Measurements from ENCODE around the gene PHKG1. TPM values are rescaled to one million over a fixed set of nuclear protein-coding genes. Genes with fewer than 3 reads are reported as not detected.
"Not testable (repeated sequence)": the region's sequence is repeated elsewhere in the genome, so short reads cannot be mapped to it uniquely, and the experiment has no call there.

Gene PHKG1
- total RNA-seq, 1 experiment from 2014 or later = 3.9 TPM

GRCh38 chr7:56048245-56048644 lies 44.5 kb downstream of the PHKG1 start:
- CTCF ChIA-PET = no interaction called here

GRCh38 chr7:56047446-56048116 lies 45.2 kb downstream of the PHKG1 start:
- peaks cover 16% of the 10 kb centered on the region; the same call in 1 of the 2 replicates for H4K20me1 ChIP-seq (ENCODE audit: insufficient read depth)
- DNase-seq; H2AFZ ChIP-seq; H3K9me3 ChIP-seq (ENCODE audit: insufficient read depth, low read depth); H3K4me3 ChIP-seq; intact Hi-C loops (cut with micrococcal nuclease; ENCODE audit: unreplicated experiment); H3K27ac ChIP-seq; POLR2A ChIA-PET (ENCODE audit: unreplicated experiment); BruUV-seq (replicated peaks); H3K4me2 ChIP-seq; CTCF ChIA-PET; H3K9me2 ChIP-seq (ENCODE audit: insufficient read depth); H3K27me3 ChIP-seq (ENCODE audit: insufficient read depth, low read depth): not testable (repeated sequence)
- peaks cover 14% of the 10 kb centered on the region for H3K36me3 ChIP-seq (ENCODE audit: low read depth)
- peaks cover 24% of the 10 kb centered on the region; the same call in 1 of the 2 replicates for H3F3A ChIP-seq (ENCODE audit: insufficient read depth, low read depth)
- peaks cover 87% of the 10 kb centered on the region for H3K79me2 ChIP-seq (ENCODE audit: low read depth)
- H3K4me1 ChIP-seq (replicated peaks; ENCODE audit: insufficient read depth) = peaks cover 14% of the 10 kb centered on the region

More at GRCh38 chr7:56048245-56048644, 44.5 kb downstream of the PHKG1 start:
- POLR2A ChIA-PET (ENCODE audit: unreplicated experiment) = no interaction called here
- Histone ChIP-seq H3K9me3 (ENCODE audit: insufficient read depth, low read depth) (no peaks in the 10 kb centered on the region), H3K4me1 (replicated peaks; ENCODE audit: insufficient read depth) (peaks cover 21% of the 10 kb centered on the region), H3K4me2 (no peak overlapping the region), H3K79me2 (ENCODE audit: low read depth) (peaks cover 92% of the 10 kb centered on the region), H3K4me3 (no peak overlapping the region), H3F3A (ENCODE audit: insufficient read depth, low read depth) (peaks cover 30% of the 10 kb centered on the region; the same call in 1 of the 2 replicates), H3K36me3 (ENCODE audit: low read depth) (peaks cover 14% of the 10 kb centered on the region), H2AFZ (no peak overlapping the region), H3K9me2 (ENCODE audit: insufficient read depth) (no peaks in the 10 kb centered on the region), H3K27me3 (ENCODE audit: insufficient read depth, low read depth) (no peaks in the 10 kb centered on the region), H3K27ac (no peak overlapping the region), H4K20me1 (ENCODE audit: insufficient read depth) (peaks cover 20% of the 10 kb centered on the region; the same call in 1 of the 2 replicates)
- no TSS peak for BruUV-seq (replicated peaks)
- DNase-seq = no peak
- intact Hi-C loops (cut with micrococcal nuclease; ENCODE audit: unreplicated experiment) = no loop called here
- TF ChIP-seq EZH2 (IDR thresholded peaks at IDR 0.05; ENCODE audit: low read depth) (no peak), CTCF (conservative IDR thresholded peaks at IDR 0.05) (no peak)

- no TSS peak for BruUV-seq (replicated peaks)
- Histone ChIP-seq H2AFZ (no peak overlapping the region), H3K9me2 (ENCODE audit: insufficient read depth) (no peaks in the 10 kb centered on the region), H3K36me3 (ENCODE audit: low read depth) (peaks cover 16% of the 10 kb centered on the region), H3K4me1 (replicated peaks; ENCODE audit: insufficient read depth) (peaks cover 13% of the 10 kb centered on the region), H3K27ac (no peak overlapping the region), H3K9me3 (ENCODE audit: insufficient read depth, low read depth) (no peaks in the 10 kb centered on the region), H4K20me1 (ENCODE audit: insufficient read depth) (peaks cover 20% of the 10 kb centered on the region; the same call in 1 of the 2 replicates), H3F3A (ENCODE audit: insufficient read depth, low read depth) (peaks cover 19% of the 10 kb centered on the region; the same call in 1 of the 2 replicates), H3K79me2 (ENCODE audit: low read depth) (peaks cover 85% of the 10 kb centered on the region), H3K27me3 (ENCODE audit: insufficient read depth, low read depth) (no peaks in the 10 kb centered on the region), H3K4me2 (no peak overlapping the region), H3K4me3 (no peak overlapping the region)
- POLR2A ChIA-PET (ENCODE audit: unreplicated experiment) = no interaction called here
- CTCF ChIA-PET = interaction anchor here (0.7 kb wide), 1 partner anchor 14 kb away, joined by 7 read pairs; no protein-coding TSS in a partner anchor
- intact Hi-C loops (cut with micrococcal nuclease; ENCODE audit: unreplicated experiment) = no loop called here
- DNase-seq = no peak
- TF ChIP-seq EZH2 (IDR thresholded peaks at IDR 0.05; ENCODE audit: low read depth) (no peak), CTCF (conservative IDR thresholded peaks at IDR 0.05) (no peak)
Observed at GRCh38 chr7:56046721-56047445, 45.9 kb downstream of the PHKG1 start.

GRCh38 chr7:56045758-56046157 lies 47.0 kb downstream of the PHKG1 start:
- DNase-seq; H3K9me2 ChIP-seq (ENCODE audit: insufficient read depth); CTCF ChIA-PET; H3K27me3 ChIP-seq (ENCODE audit: insufficient read depth, low read depth); BruUV-seq (replicated peaks); H3K4me3 ChIP-seq; intact Hi-C loops (cut with micrococcal nuclease; ENCODE audit: unreplicated experiment); H2AFZ ChIP-seq; H3K9me3 ChIP-seq (ENCODE audit: insufficient read depth, low read depth); H3K27ac ChIP-seq; H3K4me2 ChIP-seq: not testable (repeated sequence)
- H3K79me2 ChIP-seq (ENCODE audit: low read depth) = peaks cover 77% of the 10 kb centered on the region
- POLR2A ChIA-PET (ENCODE audit: unreplicated experiment) = interaction anchor here (0.7 kb wide), 1 partner anchor 235 kb away, joined by 3 read pairs; no protein-coding TSS in a partner anchor
- peaks cover 17% of the 10 kb centered on the region for H3K36me3 ChIP-seq (ENCODE audit: low read depth)
- H4K20me1 ChIP-seq (ENCODE audit: insufficient read depth) = peaks cover 20% of the 10 kb centered on the region; the same call in 1 of the 2 replicates
- peaks cover 13% of the 10 kb centered on the region for H3K4me1 ChIP-seq (replicated peaks; ENCODE audit: insufficient read depth)
- H3F3A ChIP-seq (ENCODE audit: insufficient read depth, low read depth) = peaks cover 16% of the 10 kb centered on the region; the same call in 1 of the 2 replicates

Measured in PC-9 (cell line).